ENCODE results near the gene LINGO1. TPM values are rescaled to one million over a fixed set of nuclear protein-coding genes. Genes with fewer than 3 reads are reported as not detected.

Gene LINGO1
- polyA plus RNA-seq, 2 of the 4 experiments (the other 2 are of a cell fraction), result 2.2 to 3.3 TPM

GRCh38 chr15:77637851-77638692 lies 5.4 kb upstream of the LINGO1 start:
- Histone ChIP-seq H3K27ac (no peak overlapping the region), H3K4me1 (peaks cover 6% of the 10 kb centered on the region; the same call in 1 of the 3 replicates), H3K4me3 (no peak overlapping the region), H3K9me3 (no peaks in the 10 kb centered on the region), H3K4me2 (no peak overlapping the region)
- ChIA-PET CTCF (interaction anchor here (1.4 to 9.1 kb wide), 3 partner anchors 21 to 187 kb away, joined by 3 to 271 read pairs (median 181); no protein-coding TSS in a partner anchor), POLR2A (no interaction called here)
- no peak for DNase-seq (ENCODE audit: low read depth in 1 of 2, low spot score in 1 of 2)
- ATAC-seq, result no peak
- 50% methylated on average over 10 of the region's 10 CpGs for WGBS (ENCODE audit: missing lambda C conversion rate)
- FAIRE-seq, result no peak
- no peak for TF ChIP-seq RARB (CRISPR knock-in tag; IDR thresholded peaks at IDR 0.05)

GRCh38 chr15:77636209-77636608 lies 3.5 kb upstream of the LINGO1 start:
- Histone ChIP-seq H3K4me2 (no peak overlapping the region), H3K4me3 (no peak overlapping the region), H3K27ac (no peak overlapping the region), H3K9me3 (no peaks in the 10 kb centered on the region), H3K4me1 (peaks cover 10% of the 10 kb centered on the region; the same call in 1 of the 3 replicates)
- POLR2A ChIA-PET, result no interaction called here
- no peak for ATAC-seq
- FAIRE-seq, result no peak
- no peak for DNase-seq (ENCODE audit: low read depth in 1 of 2, low spot score in 1 of 2)
- 19% methylated on average over 5 of the region's 5 CpGs for WGBS (ENCODE audit: missing lambda C conversion rate)
- TF ChIP-seq BCL3 (IDR thresholded peaks at IDR 0.05) (no peak), HOXB13 (CRISPR knock-in tag; IDR thresholded peaks at IDR 0.05; ENCODE audit: low read depth) (no peak), USF2 (IDR thresholded peaks at IDR 0.05) (no peak), ZNF302 (CRISPR knock-in tag; IDR thresholded peaks at IDR 0.05) (no peak), ESRRA (IDR thresholded peaks at IDR 0.05; ENCODE audit: borderline replicate concordance, low read length) (no peak), MYC (IDR thresholded peaks at IDR 0.05; ENCODE audit: borderline replicate concordance, low read length) (no peak), CBX2 (IDR thresholded peaks at IDR 0.05; ENCODE audit: borderline replicate concordance, low read depth) (no peak), E2F6 (IDR thresholded peaks at IDR 0.05; ENCODE audit: borderline replicate concordance, low read depth) (no peak), FOSB (CRISPR knock-in tag; IDR thresholded peaks at IDR 0.05) (no peak), POLR2A (IDR thresholded peaks at IDR 0.05; ENCODE audit: low read length) (no peak), EHMT2 (IDR thresholded peaks at IDR 0.05; ENCODE audit: low read depth) (no peak), ZFP36 (IDR thresholded peaks at IDR 0.05; ENCODE audit: borderline replicate concordance, partially characterized antibody) (no peak), POLR2AphosphoS2 (conservative IDR thresholded peaks at IDR 0.05; ENCODE audit: low read length) (no peak), MAZ (IDR thresholded peaks at IDR 0.05; ENCODE audit: borderline replicate concordance, low read depth, low read length) (no peak), RARB (CRISPR knock-in tag; IDR thresholded peaks at IDR 0.05) (no peak), NR3C1 (IDR thresholded peaks at IDR 0.05) (no peak), ZSCAN20 (CRISPR knock-in tag; IDR thresholded peaks at IDR 0.05) (no peak)
- CTCF ChIA-PET, result interaction anchor here (0.7 to 9.1 kb wide), 9 partner anchors 9 to 238 kb away, joined by 3 to 271 read pairs (median 33); no protein-coding TSS in a partner anchor

- Histone ChIP-seq H3K27ac (no peak overlapping the region), H3K4me2 (peak overlapping the region; percentile 96; the same call in 2 of the 3 replicates), H3K4me1 (peaks cover 10% of the 10 kb centered on the region; the same call in 1 of the 3 replicates), H3K4me3 (no peak overlapping the region), H3K9me3 (no peaks in the 10 kb centered on the region)
- ATAC-seq (peak; percentile 55 to 74), DNase-seq (ENCODE audit: low read depth in 1 of 2, low spot score in 1 of 2) (peak; percentile 71 to 84), FAIRE-seq (peak; percentile 43)
- CTCF ChIA-PET, result interaction anchor here (0.6 to 9.1 kb wide), 55 partner anchors 10 to 611 kb away, joined by 3 to 271 read pairs (median 6); no protein-coding TSS in a partner anchor
- 6% methylated on average over 11 of the region's 34 CpGs for WGBS (ENCODE audit: missing lambda C conversion rate)
- POLR2A ChIA-PET, result interaction anchor here (1.5 kb wide), 1 partner anchor 187 kb away, joined by 8 read pairs; no protein-coding TSS in a partner anchor
- TF ChIP-seq CBX2 (IDR thresholded peaks at IDR 0.05; ENCODE audit: borderline replicate concordance, low read depth), result no peak
- TF ChIP-seq RAD21 (conservative IDR thresholded peaks at IDR 0.05 in 1 of 2, IDR thresholded peaks at IDR 0.05 in 1 of 2), result peak; percentile 34 to 44; a peak in 4 of 5 replicates
- TF ChIP-seq PBX3 (IDR thresholded peaks at IDR 0.05), result no peak
- peak; percentile 98 for TF ChIP-seq ZFP36 (IDR thresholded peaks at IDR 0.05; ENCODE audit: borderline replicate concordance, partially characterized antibody)
- peak; percentile 65 for TF ChIP-seq CTCF (IDR thresholded peaks at IDR 0.05)
- peak; percentile 44; the same call in 2 of the 3 replicates for TF ChIP-seq SMC3 (IDR thresholded peaks at IDR 0.05)
- TF ChIP-seq KDM5A (IDR thresholded peaks at IDR 0.05), result no peak
These were observed 1.7 kb upstream of the LINGO1 start for GRCh38 chr15:77634266-77634962.
